Measurements from ENCODE around the gene HOXD9. TPM values are rescaled to one million over a fixed set of nuclear protein-coding genes. Genes with fewer than 3 reads are reported as not detected.
A peak's percentile ranks its signal among the peaks of the same experiment; 100 is the strongest.

HOXD9 gene
- total RNA-seq, 1 donor from 2014 or later: not detected

GRCh38 chr2:176097820-176098365 lies 24.6 kb upstream of the HOXD9 start:
- peaks cover 6% of the 10 kb centered on the region for H3K9me3 Mint-ChIP-seq
- H3K27me3 Mint-ChIP-seq (ENCODE audit: insufficient read depth, low read depth): peaks cover 96% of the 10 kb centered on the region
- H4K20me1 ChIP-seq (ENCODE audit: low read depth): peaks cover 96% of the 10 kb centered on the region
- H3K4me1 ChIP-seq: no peaks in the 10 kb centered on the region
- peaks cover 100% of the 10 kb centered on the region for H3K27me3 ChIP-seq
- no peak overlapping the region for H3K4me3 ChIP-seq
- H3K36me3 Mint-ChIP-seq: no peaks in the 10 kb centered on the region
- no peak overlapping the region for H3K4me2 ChIP-seq
- H3K36me3 ChIP-seq: no peaks in the 10 kb centered on the region
- H3K27ac ChIP-seq: no peak overlapping the region
- H3K27ac Mint-ChIP-seq: no peak overlapping the region
- peak overlapping the region; percentile 22 for H3K4me3 Mint-ChIP-seq
- no peaks in the 10 kb centered on the region for H3K9me3 ChIP-seq (ENCODE audit: low read depth)
- DNase-seq (ENCODE audit: low spot score): no peak
- H2AFZ ChIP-seq (replicated peaks): no peak overlapping the region
- no peak for TF ChIP-seq CTCF (IDR thresholded peaks at IDR 0.05)
- no peak for TF ChIP-seq EZH2phosphoT487 (IDR thresholded peaks at IDR 0.05)
- TF ChIP-seq EZH2 (IDR thresholded peaks at IDR 0.05): peak; percentile 81
- peaks cover 4% of the 10 kb centered on the region for H3K4me1 Mint-ChIP-seq
- no peaks in the 10 kb centered on the region for H3K79me2 ChIP-seq (ENCODE audit: low read depth)
- H3K9ac ChIP-seq: no peak overlapping the region
- no peaks in the 10 kb centered on the region for H3F3A ChIP-seq (ENCODE audit: low read depth)

- Histone ChIP-seq H3K79me2 (ENCODE audit: low read depth) (no peaks in the 10 kb centered on the region), H3F3A (ENCODE audit: low read depth) (no peaks in the 10 kb centered on the region), H3K27ac (no peak overlapping the region), H2AFZ (replicated peaks) (no peak overlapping the region), H3K9me3 (ENCODE audit: low read depth) (no peaks in the 10 kb centered on the region), H3K4me1 (no peaks in the 10 kb centered on the region), H4K20me1 (ENCODE audit: low read depth) (peaks cover 98% of the 10 kb centered on the region), H3K9ac (no peak overlapping the region), H3K27me3 (peaks cover 100% of the 10 kb centered on the region), H3K4me2 (no peak overlapping the region), H3K36me3 (no peaks in the 10 kb centered on the region), H3K4me3 (no peak overlapping the region)
- no peak for DNase-seq (ENCODE audit: low spot score)
- TF ChIP-seq EZH2 (IDR thresholded peaks at IDR 0.05) (peak; percentile 74), EZH2phosphoT487 (IDR thresholded peaks at IDR 0.05) (peak; percentile 45), CTCF (IDR thresholded peaks at IDR 0.05) (no peak)
- no peaks in the 10 kb centered on the region for H3K36me3 Mint-ChIP-seq
- H3K4me1 Mint-ChIP-seq: peaks cover 4% of the 10 kb centered on the region
- no peak overlapping the region for H3K4me3 Mint-ChIP-seq
- peaks cover 6% of the 10 kb centered on the region for H3K9me3 Mint-ChIP-seq
- no peak overlapping the region for H3K27ac Mint-ChIP-seq
- H3K27me3 Mint-ChIP-seq (ENCODE audit: insufficient read depth, low read depth): peaks cover 98% of the 10 kb centered on the region
These were observed 24.0 kb upstream of the HOXD9 start for GRCh38 chr2:176098366-176099158.

GRCh38 chr2:176099159-176099727 lies 23.3 kb upstream of the HOXD9 start:
- Histone ChIP-seq H3K4me1 (no peaks in the 10 kb centered on the region), H3K79me2 (ENCODE audit: low read depth) (no peaks in the 10 kb centered on the region), H3K4me2 (no peak overlapping the region)

More at GRCh38 chr2:176099159-176099727, 23.3 kb upstream of the HOXD9 start:
- peaks cover 98% of the 10 kb centered on the region for H3K27me3 Mint-ChIP-seq (ENCODE audit: insufficient read depth, low read depth)
- Histone ChIP-seq H3K9ac (no peak overlapping the region), H3K9me3 (ENCODE audit: low read depth) (no peaks in the 10 kb centered on the region), H3K36me3 (no peaks in the 10 kb centered on the region), H3K27ac (no peak overlapping the region), H4K20me1 (ENCODE audit: low read depth) (peaks cover 99% of the 10 kb centered on the region), H3F3A (ENCODE audit: low read depth) (no peaks in the 10 kb centered on the region), H2AFZ (replicated peaks) (no peak overlapping the region), H3K4me3 (no peak overlapping the region), H3K27me3 (peaks cover 100% of the 10 kb centered on the region)
- peaks cover 6% of the 10 kb centered on the region for H3K9me3 Mint-ChIP-seq
- no peak overlapping the region for H3K4me3 Mint-ChIP-seq
- no peaks in the 10 kb centered on the region for H3K36me3 Mint-ChIP-seq
- DNase-seq (ENCODE audit: low spot score): no peak
- peaks cover 4% of the 10 kb centered on the region for H3K4me1 Mint-ChIP-seq
- TF ChIP-seq EZH2 (IDR thresholded peaks at IDR 0.05) (no peak), EZH2phosphoT487 (IDR thresholded peaks at IDR 0.05) (peak; percentile 24), CTCF (IDR thresholded peaks at IDR 0.05) (no peak)
- no peak overlapping the region for H3K27ac Mint-ChIP-seq

Measured in neural progenitor cell (in vitro differentiated cells).